KMS-11 (cell line): ENCODE data around the gene PLXNA4.

Experiments used
- H2AFZ ChIP-seq: fragments of 200-600 bp; sonication (generic); 2 replicates; pipeline ENCODE4 v1.6.1; 2016; ENCODE audit warnings: antibody characterized with exemption, mixed run types, low read depth
- H3K27ac ChIP-seq: fragments of 200-600 bp; sonication (generic); 2 replicates; pipeline ENCODE4 v1.6.1; 2016; ENCODE audit warnings: mild to moderate bottlenecking, mixed run types
- H3K27me3 ChIP-seq: fragments of 200-600 bp; sonication (generic); 2 replicates; pipeline ENCODE4 v1.6.1; 2017; ENCODE audit warnings: mild to moderate bottlenecking, low read depth, mixed run types, moderate library complexity; ENCODE audit not compliant: insufficient read depth
- H3K36me3 ChIP-seq: fragments of 200-600 bp; sonication (generic); 2 replicates; pipeline ENCODE4 v1.6.1; 2017; ENCODE audit warnings: mild to moderate bottlenecking, mixed run types; ENCODE audit not compliant: insufficient read depth
- H3K4me1 ChIP-seq: fragments of 200-600 bp; sonication (generic); 2 replicates; pipeline ENCODE4 v1.6.1; 2016; ENCODE audit warnings: mild to moderate bottlenecking, low read depth, mixed run types; ENCODE audit not compliant: poor library complexity, severe bottlenecking
- H3K4me2 ChIP-seq: fragments of 200-600 bp; sonication (generic); 2 replicates; pipeline ENCODE4 v1.7.0; 2016; ENCODE audit warnings: mild to moderate bottlenecking, mixed run types
- H3K4me3 ChIP-seq: fragments of 200-600 bp; sonication (generic); IDR thresholded peaks from 2 replicates; pipeline ENCODE4 v1.6.1; 2017; ENCODE audit warnings: low read depth, low read length, mixed read lengths; ENCODE audit not compliant: insufficient read depth
- H3K79me2 ChIP-seq: fragments of 200-600 bp; sonication (generic); 2 replicates; pipeline ENCODE4 v1.6.1; 2016; ENCODE audit warnings: low read depth, mixed run types; ENCODE audit not compliant: insufficient read depth
- H3K9ac ChIP-seq: fragments of 200-600 bp; sonication (generic); 2 replicates; pipeline ENCODE4 v1.6.1; 2016; ENCODE audit warnings: mild to moderate bottlenecking, mixed run types
- H4K20me1 ChIP-seq: fragments of 200-600 bp; sonication (generic); 2 replicates; pipeline ENCODE4 v1.6.1; 2016; ENCODE audit warnings: mild to moderate bottlenecking, mixed run types; ENCODE audit not compliant: insufficient read depth
- CTCF ChIP-seq: fragments of 200-600 bp; sonication (generic); conservative IDR thresholded peaks from 2 replicates; pipeline ENCODE4 v1.6.1; 2017; ENCODE audit warnings: low read depth, mild to moderate bottlenecking, antibody characterized with exemption, low read length, moderate library complexity, mixed read lengths

The PLXNA4 gene

GRCh38 chr7:132328760-132329159 lies 247.5 kb downstream of the PLXNA4 start:
- Histone ChIP-seq H3K36me3 (no peaks in the 10 kb centered on the region), H3K27me3 (no peaks in the 10 kb centered on the region), H3K4me3 (no peak overlapping the region), H3K4me2 (no peak overlapping the region), H4K20me1 (no peaks in the 10 kb centered on the region), H3K4me1 (no peaks in the 10 kb centered on the region), H3K27ac (no peak overlapping the region), H3K9ac (no peak overlapping the region), H3K79me2 (no peaks in the 10 kb centered on the region), H2AFZ (no peak overlapping the region)
- TF ChIP-seq CTCF: no peak

DNA sequence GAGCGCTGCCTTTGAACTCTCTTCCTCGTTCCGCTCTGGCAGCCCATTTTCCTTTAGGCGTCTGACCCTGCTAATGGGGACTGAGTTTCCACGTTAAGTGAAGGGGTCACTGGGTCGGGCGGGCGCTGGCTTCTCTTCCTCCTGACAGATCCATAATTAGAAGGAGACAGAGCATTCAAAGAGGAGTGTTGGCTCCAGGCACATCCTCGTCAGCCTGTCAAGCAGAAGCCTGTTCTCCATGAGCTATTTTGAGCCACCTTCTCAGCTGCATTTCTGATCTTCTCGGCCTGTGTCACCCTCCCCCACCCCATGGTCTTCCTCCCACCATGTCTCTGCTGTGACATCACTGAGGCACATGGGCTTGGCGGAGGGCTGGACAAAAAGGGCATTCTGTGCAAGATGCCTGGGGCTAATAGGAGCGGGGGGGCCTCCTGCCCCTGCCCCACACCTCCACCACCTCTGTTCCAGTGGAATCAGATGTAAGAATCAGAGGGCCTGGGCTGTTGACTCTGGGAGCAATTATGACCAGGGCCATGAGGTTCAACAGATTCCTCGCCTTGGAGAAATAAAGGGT lies 248.1 kb downstream of the PLXNA4 start:
- Histone ChIP-seq H3K4me1 (no peaks in the 10 kb centered on the region), H3K27me3 (no peaks in the 10 kb centered on the region), H3K4me2 (no peak overlapping the region), H3K36me3 (no peaks in the 10 kb centered on the region), H2AFZ (no peak overlapping the region), H4K20me1 (no peaks in the 10 kb centered on the region), H3K27ac (no peak overlapping the region), H3K4me3 (no peak overlapping the region), H3K79me2 (no peaks in the 10 kb centered on the region), H3K9ac (no peak overlapping the region)
- no peak for TF ChIP-seq CTCF

DNA sequence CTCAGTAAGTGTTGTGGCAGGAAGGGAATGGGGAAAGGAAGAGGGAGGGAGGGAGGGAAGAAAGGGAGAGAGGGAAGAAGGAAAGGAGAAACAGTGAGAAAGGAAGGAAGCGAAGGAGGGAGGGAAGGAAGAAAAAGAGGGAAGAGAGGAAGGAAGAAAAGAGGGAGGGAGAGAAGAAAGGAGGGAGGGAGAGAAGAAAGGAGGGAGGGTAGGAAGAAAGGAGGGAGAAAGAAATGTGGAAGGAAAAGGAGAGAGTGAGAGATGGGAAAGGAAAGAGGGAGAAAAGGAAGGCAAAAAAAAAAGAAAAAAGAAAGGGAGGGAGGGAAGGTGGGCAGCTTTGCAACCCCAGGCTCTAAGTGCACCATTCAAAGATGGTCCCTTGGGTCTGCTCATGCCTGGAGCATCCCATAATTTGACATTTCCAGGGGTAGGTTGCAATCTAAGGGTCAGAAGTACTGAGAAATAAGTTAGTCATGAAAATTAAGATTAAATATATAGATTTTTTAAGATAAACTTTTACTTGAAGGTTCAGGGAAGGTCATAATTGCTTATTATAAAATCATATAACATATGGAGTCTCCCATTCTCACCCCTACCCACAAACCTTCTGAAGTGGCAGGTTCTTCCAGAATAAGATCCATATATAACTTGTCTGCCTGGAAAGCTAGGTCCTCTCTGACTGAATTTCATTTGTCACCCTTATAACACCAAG lies 249.2 kb downstream of the PLXNA4 start:
- Histone ChIP-seq H3K27me3 (no peaks in the 10 kb centered on the region), H3K4me1 (no peaks in the 10 kb centered on the region), H3K9ac (no peak overlapping the region), H2AFZ (no peak overlapping the region), H3K79me2 (no peaks in the 10 kb centered on the region), H3K36me3 (no peaks in the 10 kb centered on the region), H3K4me3 (no peak overlapping the region), H3K4me2 (no peak overlapping the region), H3K27ac (no peak overlapping the region), H4K20me1 (no peaks in the 10 kb centered on the region)
- TF ChIP-seq CTCF: no peak

GRCh38 chr7:132322970-132323369 lies 253.3 kb downstream of the PLXNA4 start:
- Histone ChIP-seq H2AFZ (no peak overlapping the region), H4K20me1 (no peaks in the 10 kb centered on the region), H3K27ac (no peak overlapping the region), H3K4me3 (no peak overlapping the region), H3K9ac (no peak overlapping the region), H3K79me2 (no peaks in the 10 kb centered on the region), H3K27me3 (no peaks in the 10 kb centered on the region), H3K36me3 (no peaks in the 10 kb centered on the region), H3K4me1 (peaks cover 3% of the 10 kb centered on the region), H3K4me2 (no peak overlapping the region)
- no peak for TF ChIP-seq CTCF
